Hepatic stellate cell (primary cell): ENCODE results near the gene ADIPOQ.
A peak's percentile ranks its signal among the peaks of the same experiment; 100 is the strongest.
"Not testable (repeated sequence)": the region's sequence is repeated elsewhere in the genome, so short reads cannot be mapped to it uniquely, and the experiment has no call there.

ENCODE experiments used
- DNase-seq: peaks from one replicate; pipeline ENCODE4 v3.0.0; 2011; ENCODE audit warnings: low spot score

Gene ADIPOQ

GRCh38 chr3:186826410-186826975 lies 16.0 kb upstream of the ADIPOQ start:
- no peak for DNase-seq

GRCh38 chr3:186826976-186827857 lies 15.3 kb upstream of the ADIPOQ start:
- peak; percentile 97 for DNase-seq

- DNase-seq: no peak
These were observed 14.2 kb upstream of the ADIPOQ start for GRCh38 chr3:186828340-186828739.

- no peak for DNase-seq
These were observed 10.7 kb upstream of the ADIPOQ start for GRCh38 chr3:186831798-186832197.

- no peak for DNase-seq
These were observed 10.2 kb upstream of the ADIPOQ start for GRCh38 chr3:186832276-186832675.

- DNase-seq: no peak
These were observed 2.5 kb upstream of the ADIPOQ start for GRCh38 chr3:186839874-186840641.

- no peak for DNase-seq
These were observed 890 bp upstream of the ADIPOQ start for GRCh38 chr3:186841620-186842019.

- no peak for DNase-seq
These were observed 526 bp downstream of the ADIPOQ start for GRCh38 chr3:186843039-186843432.

GRCh38 chr3:186844908-186845307 lies 2.4 kb downstream of the ADIPOQ start:
- no peak for DNase-seq

- no peak for DNase-seq
These were observed 3.2 kb downstream of the ADIPOQ start for GRCh38 chr3:186845756-186846155.

- no peak for DNase-seq
These were observed 4.9 kb downstream of the ADIPOQ start for GRCh38 chr3:186847437-186847836.

- DNase-seq: no peak
These were observed 7.0 kb downstream of the ADIPOQ start for GRCh38 chr3:186849374-186849975.

GRCh38 chr3:186851835-186852234 lies 9.3 kb downstream of the ADIPOQ start:
- DNase-seq: not testable (repeated sequence)

- no peak for DNase-seq
These were observed 10.5 kb downstream of the ADIPOQ start for GRCh38 chr3:186852994-186853393.

- no peak for DNase-seq
These were observed 11.6 kb downstream of the ADIPOQ start for GRCh38 chr3:186854146-186854545.

GRCh38 chr3:186854954-186855353 lies 12.4 kb downstream of the ADIPOQ start:
- DNase-seq: no peak

GRCh38 chr3:186857743-186858142 lies 15.2 kb downstream of the ADIPOQ start:
- DNase-seq: no peak

- not testable (repeated sequence) for DNase-seq
These were observed 22.8 kb downstream of the ADIPOQ start for GRCh38 chr3:186865215-186865853.

GRCh38 chr3:186866095-186866494 lies 23.6 kb downstream of the ADIPOQ start:
- DNase-seq: not testable (repeated sequence)

GRCh38 chr3:186869253-186870100 lies 27.0 kb downstream of the ADIPOQ start:
- DNase-seq: no peak
